ENCODE results near the gene NTRK3.
"Not testable (repeated sequence)": the region's sequence is repeated elsewhere in the genome, so short reads cannot be mapped to it uniquely, and the experiment has no call there.

NTRK3 gene

GRCh38 chr15:87848012-87848411 is 408.5 kb downstream of the NTRK3 start:
- DNase-seq (ENCODE audit: low read depth in 2 of 3, low spot score in 1 of 3): no peak

- DNase-seq (ENCODE audit: low read depth in 2 of 3, low spot score in 1 of 3): no peak
Measured at GRCh38 chr15:87846746-87847145, 409.8 kb downstream of the NTRK3 start.

- no peak for DNase-seq (ENCODE audit: low read depth in 2 of 3, low spot score in 1 of 3)
Measured at GRCh38 chr15:87843312-87843711, 413.2 kb downstream of the NTRK3 start.

GRCh38 chr15:87841426-87841998 is 415.0 kb downstream of the NTRK3 start:
- no peak for DNase-seq (ENCODE audit: low read depth in 2 of 3, low spot score in 1 of 3)

GRCh38 chr15:87835830-87836229 is 420.7 kb downstream of the NTRK3 start:
- not testable (repeated sequence) for DNase-seq (ENCODE audit: low read depth in 2 of 3, low spot score in 1 of 3)

- DNase-seq (ENCODE audit: low read depth in 2 of 3, low spot score in 1 of 3): not testable (repeated sequence)
Measured at GRCh38 chr15:87833333-87833732, 423.2 kb downstream of the NTRK3 start.

- no peak for DNase-seq (ENCODE audit: low read depth in 2 of 3, low spot score in 1 of 3)
Measured at GRCh38 chr15:87829332-87830050, 427.0 kb downstream of the NTRK3 start.

- DNase-seq (ENCODE audit: low read depth in 2 of 3, low spot score in 1 of 3): no peak
Measured at GRCh38 chr15:87828608-87829007, 427.9 kb downstream of the NTRK3 start.

- no peak for DNase-seq (ENCODE audit: low read depth in 2 of 3, low spot score in 1 of 3)
Measured at GRCh38 chr15:87827131-87827530, 429.4 kb downstream of the NTRK3 start.

GRCh38 chr15:87826119-87826747 is 430.3 kb downstream of the NTRK3 start:
- DNase-seq (ENCODE audit: low read depth in 2 of 3, low spot score in 1 of 3): no peak

GRCh38 chr15:87818756-87819155 is 437.8 kb downstream of the NTRK3 start:
- DNase-seq (ENCODE audit: low read depth in 2 of 3, low spot score in 1 of 3): no peak

GRCh38 chr15:87817553-87817952 is 439.0 kb downstream of the NTRK3 start:
- DNase-seq (ENCODE audit: low read depth in 2 of 3, low spot score in 1 of 3): no peak

- DNase-seq (ENCODE audit: low read depth in 2 of 3, low spot score in 1 of 3): no peak
Measured at GRCh38 chr15:87816811-87817210, 439.7 kb downstream of the NTRK3 start.

- DNase-seq (ENCODE audit: low read depth in 2 of 3, low spot score in 1 of 3): no peak
Measured at GRCh38 chr15:87816016-87816415, 440.5 kb downstream of the NTRK3 start.

All from stimulated activated CD4-positive, alpha-beta T cell treated with anti-CD3 and anti-CD28 coated beads, Interleukin-12 subunit alpha, Interleukin-12 subunit beta, amount 100 ng/mL, for 48 hours (primary cell).